ENCODE results near the gene NR3C1. TPM values are rescaled to one million over a fixed set of nuclear protein-coding genes. Genes with fewer than 3 reads are reported as not detected.

Gene NR3C1
- polyA plus RNA-seq, 1 experiment = 44.1 TPM

- ChIA-PET POLR2A (no interaction called here), CTCF (interaction anchor here (0.6 to 1.6 kb wide), 6 partner anchors 240 to 683 kb away, joined by 3 to 7 read pairs (median 3); no protein-coding TSS in a partner anchor)
- Histone ChIP-seq H3K27me3 (ENCODE audit: control insufficient read depth, insufficient read depth, low read length) (no peaks in the 10 kb centered on the region), H3K27ac (ENCODE audit: low read depth, low read length) (no peak overlapping the region), H3K9me3 (ENCODE audit: control insufficient read depth, insufficient read depth, low read length) (no peaks in the 10 kb centered on the region), H3K4me3 (ENCODE audit: low read depth, low read length) (peak overlapping the region; percentile 70)
- no peak for DNase-seq (ENCODE audit: low read depth, low spot score)
- no peak for TF ChIP-seq CTCF (IDR thresholded peaks at IDR 0.05; ENCODE audit: low read depth, low read length)
Measured at GRCh38 chr5:143396353-143396940, 7.0 kb downstream of the NR3C1 start.

GRCh38 chr5:143395638-143396352 is 7.7 kb downstream of the NR3C1 start:
- no peak for TF ChIP-seq CTCF (IDR thresholded peaks at IDR 0.05; ENCODE audit: low read depth, low read length)
- POLR2A ChIA-PET = no interaction called here
- no peak overlapping the region for H3K27ac ChIP-seq (ENCODE audit: low read depth, low read length)
- H3K4me3 ChIP-seq (ENCODE audit: low read depth, low read length) = peak overlapping the region; percentile 14; the same call in 1 of the 2 replicates
- no peaks in the 10 kb centered on the region for H3K27me3 ChIP-seq (ENCODE audit: control insufficient read depth, insufficient read depth, low read length)
- no peak for DNase-seq (ENCODE audit: low read depth, low spot score)
- CTCF ChIA-PET = interaction anchor here (0.6 to 1.6 kb wide), 6 partner anchors 392 to 682 kb away, joined by 3 to 7 read pairs (median 3); no protein-coding TSS in a partner anchor
- H3K9me3 ChIP-seq (ENCODE audit: control insufficient read depth, insufficient read depth, low read length) = no peaks in the 10 kb centered on the region

DNA sequence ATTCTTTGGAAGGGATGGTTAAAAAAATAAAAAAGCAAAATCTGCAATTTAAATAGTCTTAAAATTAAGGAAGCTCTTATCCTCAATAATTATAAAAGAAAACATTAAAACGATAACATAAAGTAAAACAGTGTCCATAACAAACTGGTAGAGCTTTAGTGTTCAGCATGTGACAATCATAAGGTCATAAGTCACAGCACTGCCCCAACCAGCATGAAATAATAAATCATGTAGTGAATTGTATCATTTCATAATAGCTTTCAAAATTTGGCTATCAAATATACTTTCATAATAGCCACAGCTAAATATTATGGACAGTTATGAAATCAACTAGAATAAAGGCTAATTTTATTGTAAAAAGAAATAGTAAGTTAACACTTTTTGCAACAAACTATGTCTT is 10.0 kb downstream of the NR3C1 start:
- ChIA-PET POLR2A (no interaction called here), CTCF (interaction anchor here (0.6 to 0.7 kb wide), 2 partner anchors 10 to 57 kb away, joined by 4 to 6 read pairs; partner anchors contain the start of gene NR3C1)
- TF ChIP-seq CTCF (IDR thresholded peaks at IDR 0.05; ENCODE audit: low read depth, low read length) = no peak
- H3K27me3 ChIP-seq (ENCODE audit: control insufficient read depth, insufficient read depth, low read length) = no peaks in the 10 kb centered on the region
- H3K9me3 ChIP-seq (ENCODE audit: control insufficient read depth, insufficient read depth, low read length) = no peaks in the 10 kb centered on the region
- H3K27ac ChIP-seq (ENCODE audit: low read depth, low read length) = no peak overlapping the region
- H3K4me3 ChIP-seq (ENCODE audit: low read depth, low read length) = no peak overlapping the region
- no peak for DNase-seq (ENCODE audit: low read depth, low spot score)

DNA sequence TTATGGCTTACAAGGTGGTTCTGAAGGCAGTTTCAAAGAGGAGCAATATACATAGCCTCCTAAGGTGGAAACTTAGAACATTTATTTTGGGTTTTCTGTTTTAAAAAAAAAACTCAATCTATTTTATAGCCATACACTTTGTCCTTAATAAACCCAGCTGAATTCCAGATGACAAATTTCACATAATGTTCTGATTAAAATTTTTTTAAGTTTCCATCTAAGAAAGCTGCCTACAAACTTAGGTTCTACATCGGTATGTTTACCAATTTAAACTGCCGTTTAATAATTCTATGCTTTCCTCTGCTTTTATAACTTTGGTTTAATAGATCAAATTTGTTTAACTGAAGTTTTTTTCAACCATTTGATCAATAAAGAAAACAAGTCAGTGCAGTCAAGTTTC is 12.5 kb downstream of the NR3C1 start:
- CTCF ChIA-PET = interaction anchor here (0.9 kb wide), 1 partner anchor 10 kb away, joined by 3 read pairs; no protein-coding TSS in a partner anchor
- Histone ChIP-seq H3K4me3 (ENCODE audit: low read depth, low read length) (no peak overlapping the region), H3K27me3 (ENCODE audit: control insufficient read depth, insufficient read depth, low read length) (no peaks in the 10 kb centered on the region), H3K9me3 (ENCODE audit: control insufficient read depth, insufficient read depth, low read length) (no peaks in the 10 kb centered on the region; the same call in 1 of the 2 replicates), H3K27ac (ENCODE audit: low read depth, low read length) (no peak overlapping the region)
- no peak for TF ChIP-seq CTCF (IDR thresholded peaks at IDR 0.05; ENCODE audit: low read depth, low read length)
- POLR2A ChIA-PET = interaction anchor here (0.9 kb wide), 1 partner anchor 382 kb away, joined by 3 read pairs; no protein-coding TSS in a partner anchor
- no peak for DNase-seq (ENCODE audit: low read depth, low spot score)

GRCh38 chr5:143390258-143390657 is 13.2 kb downstream of the NR3C1 start:
- H3K27ac ChIP-seq (ENCODE audit: low read depth, low read length) = no peak overlapping the region
- H3K27me3 ChIP-seq (ENCODE audit: control insufficient read depth, insufficient read depth, low read length) = no peaks in the 10 kb centered on the region
- H3K4me3 ChIP-seq (ENCODE audit: low read depth, low read length) = no peak overlapping the region
- DNase-seq (ENCODE audit: low read depth, low spot score) = no peak
- no peak for TF ChIP-seq CTCF (IDR thresholded peaks at IDR 0.05; ENCODE audit: low read depth, low read length)
- POLR2A ChIA-PET = interaction anchor here (0.9 kb wide), 1 partner anchor 381 kb away, joined by 3 read pairs; no protein-coding TSS in a partner anchor
- CTCF ChIA-PET = interaction anchor here (1.1 kb wide), 1 partner anchor 14 kb away, joined by 3 read pairs; the partner anchor contains the start of gene NR3C1
- no peaks in the 10 kb centered on the region; the same call in 1 of the 2 replicates for H3K9me3 ChIP-seq (ENCODE audit: control insufficient read depth, insufficient read depth, low read length)
